PC-3 (cell line): Measurements from ENCODE around the gene VEZT. TPM values are rescaled to one million over a fixed set of nuclear protein-coding genes. Genes with fewer than 3 reads are reported as not detected.

Experiments used
- ATAC-seq: fragments of 200-7000 bp; cut with Tn5 transposase; 2 replicates; pipeline ENCODE4 v1.9.1; 2020; ENCODE audit warnings: mild to moderate bottlenecking, moderate library complexity
- BruUV-seq: library from RNA; stranded (reverse); fragments of 400-500 nt; replicated peaks from 2 replicates; lab custom pipeline; 2021; lab: Mats Ljungman, UMichigan
- CTCF ChIA-PET: fragments of 300-600 bp; sonication (Branson Sonifier 250); formaldehyde crosslinking; loops from one replicate; lab custom pipeline; 2022; ENCODE audit warnings: antibody characterized with exemption; lab: Charles Lee
- POLR2A ChIA-PET: fragments of 300-600 bp; sonication (Branson Sonifier 250); formaldehyde crosslinking; loops from one replicate; lab custom pipeline; 2022; ENCODE audit warnings: antibody characterized with exemption; ENCODE audit not compliant: unreplicated experiment; lab: Charles Lee
- DNase-seq: peaks from one replicate; pipeline ENCODE4 v3.0.0-alpha.2; 2015
- H2AFZ ChIP-seq: fragments of 300-600 bp; sonication (generic); 2 replicates; pipeline ENCODE4 v1.6.0; 2016; ENCODE audit warnings: antibody characterized with exemption, low read length
- H3F3A ChIP-seq: fragments of 300-600 bp; sonication (generic); one replicate; pipeline ENCODE4 v1.6.0; 2017; ENCODE audit warnings: antibody characterized with exemption, low read length, control low read depth, mild to moderate bottlenecking; ENCODE audit not compliant: unreplicated experiment
- H3K27ac ChIP-seq: fragments of 300-600 bp; sonication (generic); 2 replicates; pipeline ENCODE4 v1.5.1; 2016; ENCODE audit warnings: mild to moderate bottlenecking, low read length
- H3K27me3 ChIP-seq: fragments of 300-600 bp; sonication (generic); 2 replicates; pipeline ENCODE4 v1.6.1; 2016; ENCODE audit warnings: low read length, mixed read lengths
- H3K36me3 ChIP-seq: fragments of 300-600 bp; sonication (generic); 2 replicates; pipeline ENCODE4 v1.6.1; 2016; ENCODE audit warnings: low read depth, mixed run types, low read length, mixed read lengths
- H3K4me1 ChIP-seq: fragments of 300-600 bp; sonication (generic); 2 replicates; pipeline ENCODE4 v1.5.1; 2016; ENCODE audit warnings: low read length; ENCODE audit not compliant: insufficient read depth
- H3K4me2 ChIP-seq: fragments of 300-600 bp; sonication (generic); 2 replicates; pipeline ENCODE4 v1.6.0; 2016; ENCODE audit warnings: low read length
- H3K4me3 ChIP-seq: fragments of 300-600 bp; sonication (generic); 2 replicates; pipeline ENCODE4 v1.5.1; 2016; ENCODE audit warnings: mild to moderate bottlenecking, low read length, mixed read lengths
- H3K79me2 ChIP-seq: fragments of 300-600 bp; sonication (generic); 2 replicates; pipeline ENCODE4 v1.6.1; 2017; ENCODE audit warnings: low read length, mixed read lengths
- H3K9ac ChIP-seq: fragments of 300-600 bp; sonication (generic); 2 replicates; pipeline ENCODE4 v1.6.0; 2016; ENCODE audit warnings: mild to moderate bottlenecking, low read length
- H3K9me2 ChIP-seq: fragments of 300-600 bp; sonication (generic); replicated peaks from 2 replicates; pipeline ENCODE4 v1.6.1; 2016; ENCODE audit warnings: mixed run types, low read length, mixed read lengths
- H3K9me3 ChIP-seq: fragments of 300-600 bp; sonication (generic); 2 replicates; pipeline ENCODE4 v1.6.1; 2016; ENCODE audit warnings: low read length, mixed read lengths
- H4K20me1 ChIP-seq: fragments of 300-600 bp; sonication (generic); 2 replicates; pipeline ENCODE4 v1.6.1; 2016; ENCODE audit warnings: low read length, mixed read lengths
- EZH2 ChIP-seq: fragments of 300-600 bp; sonication (generic); IDR thresholded peaks from one replicate; pipeline ENCODE4 v1.6.1; 2017; ENCODE audit warnings: antibody characterized with exemption, mild to moderate bottlenecking, low read length; ENCODE audit not compliant: unreplicated experiment
- EZH2phosphoT487 ChIP-seq: fragments of 300-600 bp; sonication (generic); IDR thresholded peaks from 2 replicates; pipeline ENCODE4 v1.6.1; 2018; ENCODE audit warnings: mild to moderate bottlenecking, antibody characterized with exemption, low read length, borderline replicate concordance
- intact Hi-C: fragments of 100-400 bp; cut with micrococcal nuclease; formaldehyde crosslinking; loops from 2 replicates; pipeline ENCODE4 v1.9.0; 2023
- total RNA-seq: library from RNA; depleted of rRNA; stranded (reverse); fragments of >200 nt; gene quantifications from 2 replicates; pipeline ENCODE4 v1.2.3, GENCODE V29; 2014
- TF ChIP-seq, protein P1 (sequence below): fragments of 300-600 bp; sonication (generic); conservative IDR thresholded peaks from 2 replicates; pipeline ENCODE4 v1.5.1; 2017; ENCODE audit warnings: antibody characterized with exemption, low read depth, mild to moderate bottlenecking, low read length

Gene VEZT
- total RNA-seq, 1 experiment from 2014 or later = 83.6 TPM

DNA sequence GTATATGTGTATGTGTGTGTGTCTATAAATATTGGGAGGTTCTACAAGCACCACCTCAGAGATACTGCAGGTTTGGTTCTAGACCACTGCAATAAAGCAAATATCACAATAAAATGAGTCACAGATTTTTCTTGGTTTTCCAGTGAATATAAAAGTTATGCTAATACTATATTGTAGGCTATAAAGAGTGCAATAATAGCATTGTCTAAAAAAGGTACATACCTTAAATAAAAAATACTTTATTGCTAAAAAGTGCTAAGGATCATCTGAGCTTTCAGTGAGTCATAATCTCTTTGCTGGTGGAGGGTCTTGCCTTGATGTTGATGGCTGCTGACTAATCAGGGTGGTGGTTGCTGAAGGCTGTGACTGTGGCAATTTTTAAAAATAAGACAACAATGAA is 111.1 kb downstream of the VEZT start:
- H3K9me3 ChIP-seq = no peaks in the 10 kb centered on the region
- peaks cover 20% of the 10 kb centered on the region for H3K4me1 ChIP-seq
- H3K4me3 ChIP-seq = no peak overlapping the region
- H3K79me2 ChIP-seq = no peaks in the 10 kb centered on the region
- no peaks in the 10 kb centered on the region for H3F3A ChIP-seq
- no peaks in the 10 kb centered on the region for H3K9me2 ChIP-seq
- no peak for TF ChIP-seq EZH2
- TF ChIP-seq, protein P1, sequence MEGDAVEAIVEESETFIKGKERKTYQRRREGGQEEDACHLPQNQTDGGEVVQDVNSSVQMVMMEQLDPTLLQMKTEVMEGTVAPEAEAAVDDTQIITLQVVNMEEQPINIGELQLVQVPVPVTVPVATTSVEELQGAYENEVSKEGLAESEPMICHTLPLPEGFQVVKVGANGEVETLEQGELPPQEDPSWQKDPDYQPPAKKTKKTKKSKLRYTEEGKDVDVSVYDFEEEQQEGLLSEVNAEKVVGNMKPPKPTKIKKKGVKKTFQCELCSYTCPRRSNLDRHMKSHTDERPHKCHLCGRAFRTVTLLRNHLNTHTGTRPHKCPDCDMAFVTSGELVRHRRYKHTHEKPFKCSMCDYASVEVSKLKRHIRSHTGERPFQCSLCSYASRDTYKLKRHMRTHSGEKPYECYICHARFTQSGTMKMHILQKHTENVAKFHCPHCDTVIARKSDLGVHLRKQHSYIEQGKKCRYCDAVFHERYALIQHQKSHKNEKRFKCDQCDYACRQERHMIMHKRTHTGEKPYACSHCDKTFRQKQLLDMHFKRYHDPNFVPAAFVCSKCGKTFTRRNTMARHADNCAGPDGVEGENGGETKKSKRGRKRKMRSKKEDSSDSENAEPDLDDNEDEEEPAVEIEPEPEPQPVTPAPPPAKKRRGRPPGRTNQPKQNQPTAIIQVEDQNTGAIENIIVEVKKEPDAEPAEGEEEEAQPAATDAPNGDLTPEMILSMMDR = no peak
- no peak for TF ChIP-seq EZH2phosphoT487
- intact Hi-C loops = no loop called here
- no peaks in the 10 kb centered on the region for H3K27me3 ChIP-seq
- no peak overlapping the region for H3K9ac ChIP-seq
- no peaks in the 10 kb centered on the region for H4K20me1 ChIP-seq
- no TSS peak for BruUV-seq
- H3K27ac ChIP-seq = peak overlapping the region; percentile 70
- no peak overlapping the region for H2AFZ ChIP-seq
- H3K36me3 ChIP-seq = no peaks in the 10 kb centered on the region
- CTCF ChIA-PET = no interaction called here
- POLR2A ChIA-PET = no interaction called here
- DNase-seq = peak; percentile 59
- ATAC-seq = peak; percentile 78
- H3K4me2 ChIP-seq = 0 out of 2 replicates have a peak overlapping the region, but pooled peaks have one; percentile 35

DNA sequence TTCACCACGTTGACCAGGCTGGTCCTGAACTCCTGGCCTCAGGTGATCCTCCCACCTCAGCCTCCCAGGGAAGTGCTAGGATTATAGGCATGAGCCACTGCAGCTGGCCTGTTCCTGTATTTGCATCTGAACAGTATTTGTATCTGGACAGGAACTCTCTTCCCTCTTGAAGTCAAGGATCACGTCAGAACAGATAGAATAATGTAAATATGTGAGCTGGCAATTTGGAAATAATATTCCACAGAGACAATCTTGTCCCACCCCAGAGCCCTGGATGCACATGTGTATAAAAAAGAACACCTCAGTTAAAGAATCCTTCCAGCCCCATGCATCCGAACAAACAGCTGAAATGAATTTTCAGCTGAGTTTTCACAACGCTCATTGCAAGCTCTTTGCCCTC is 118.3 kb downstream of the VEZT start:
- Histone ChIP-seq H4K20me1 (no peaks in the 10 kb centered on the region), H3K9me2 (no peaks in the 10 kb centered on the region), H3K9me3 (no peaks in the 10 kb centered on the region), H3K4me1 (peaks cover 39% of the 10 kb centered on the region), H3K36me3 (no peaks in the 10 kb centered on the region), H3K4me2 (peak overlapping the region; percentile 69), H3K27ac (peak overlapping the region; percentile 49), H3K4me3 (peak overlapping the region; percentile 32), H3K9ac (peak overlapping the region; percentile 4; the same call in 1 of the 2 replicates), H3K79me2 (no peaks in the 10 kb centered on the region), H3F3A (no peaks in the 10 kb centered on the region), H2AFZ (peak overlapping the region; percentile 58), H3K27me3 (no peaks in the 10 kb centered on the region)
- no TSS peak for BruUV-seq
- intact Hi-C loops = loop anchor here (1.0 to 10.0 kb wide), 9 partner anchors 18 to 1201 kb away; partner anchors contain the start of genes FGD6, METAP2, NR2C1 and VEZT
- CTCF ChIA-PET = interaction anchor here (0.6 to 1.4 kb wide), 5 partner anchors 22 to 332 kb away, joined by 3 to 15 read pairs (median 4); partner anchors contain the start of gene VEZT
- TF ChIP-seq, protein P1 = no peak
- TF ChIP-seq EZH2 = no peak
- TF ChIP-seq EZH2phosphoT487 = no peak
- peak; percentile 11 for ATAC-seq
- peak; percentile 30 for DNase-seq
- POLR2A ChIA-PET = interaction anchor here (1.0 kb wide), 1 partner anchor 138 kb away, joined by 3 read pairs; no protein-coding TSS in a partner anchor

DNA sequence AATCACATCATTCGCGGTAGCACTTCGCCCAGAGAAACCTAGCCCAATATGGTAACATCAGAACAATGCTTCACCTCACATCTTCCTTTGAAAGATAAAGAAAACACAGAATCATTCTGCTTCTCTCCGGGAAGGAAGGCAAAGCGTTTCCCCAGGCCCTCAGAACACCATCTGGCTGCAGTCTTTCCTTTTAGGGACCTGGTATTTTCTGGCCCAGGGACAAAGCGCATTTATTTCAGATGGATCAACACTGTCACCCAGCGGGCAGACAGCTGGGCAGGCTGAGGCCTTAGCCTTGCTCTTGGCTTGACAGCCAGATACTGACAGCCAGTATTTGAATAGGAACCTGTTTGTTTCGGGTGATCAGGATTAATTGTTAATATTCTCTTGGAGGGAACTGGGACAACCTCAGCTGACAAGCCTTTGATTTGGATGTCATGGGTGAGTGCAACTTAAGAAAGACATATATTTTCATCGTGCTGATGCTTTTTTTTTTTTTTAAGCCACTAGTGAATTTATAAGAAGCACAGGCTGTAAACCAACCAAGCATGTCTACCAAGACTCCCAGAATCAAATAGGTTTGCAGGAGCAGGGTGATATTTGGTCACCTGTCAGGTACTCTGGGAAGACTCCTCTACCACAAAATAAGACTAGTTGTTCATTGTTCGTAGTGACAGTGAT is 118.9 kb downstream of the VEZT start:
- H3K79me2 ChIP-seq = no peaks in the 10 kb centered on the region
- H2AFZ ChIP-seq = peak overlapping the region; percentile 58
- H3K9me2 ChIP-seq = no peaks in the 10 kb centered on the region
- ChIA-PET CTCF (interaction anchor here (0.6 to 1.4 kb wide), 4 partner anchors 119 to 333 kb away, joined by 3 to 15 read pairs (median 4); partner anchors contain the start of gene VEZT), POLR2A (interaction anchor here (1.0 kb wide), 1 partner anchor 137 kb away, joined by 3 read pairs; no protein-coding TSS in a partner anchor)
- intact Hi-C loops = loop anchor here (1.0 to 10.0 kb wide), 9 partner anchors 18 to 1202 kb away; partner anchors contain the start of genes FGD6, METAP2, NR2C1 and VEZT
- H4K20me1 ChIP-seq = no peaks in the 10 kb centered on the region
- H3K9ac ChIP-seq = peak overlapping the region; percentile 4; the same call in 1 of the 2 replicates
- H3K4me3 ChIP-seq = peak overlapping the region; percentile 32
- no peaks in the 10 kb centered on the region for H3K36me3 ChIP-seq
- no peaks in the 10 kb centered on the region for H3F3A ChIP-seq
- ATAC-seq (peak; percentile 76), DNase-seq (peak; percentile 92)
- no peaks in the 10 kb centered on the region for H3K9me3 ChIP-seq
- no peaks in the 10 kb centered on the region for H3K27me3 ChIP-seq
- H3K4me1 ChIP-seq = peaks cover 42% of the 10 kb centered on the region
- H3K4me2 ChIP-seq = peak overlapping the region; percentile 69
- no TSS peak for BruUV-seq
- no peak for TF ChIP-seq EZH2
- TF ChIP-seq EZH2phosphoT487 = no peak
- TF ChIP-seq, protein P1 = peak; percentile 98
- peak overlapping the region; percentile 49 for H3K27ac ChIP-seq
